ENCODE results near the gene CGRRF1. TPM values are rescaled to one million over a fixed set of nuclear protein-coding genes. Genes with fewer than 3 reads are reported as not detected.
A peak's percentile ranks its signal among the peaks of the same experiment; 100 is the strongest.

CGRRF1 gene
- total RNA-seq, 1 experiment from 2014 or later = 19.1 TPM

GRCh38 chr14:54567224-54567638 is 57.5 kb downstream of the CGRRF1 start:
- no peaks in the 10 kb centered on the region for H3K79me1 ChIP-seq (ENCODE audit: insufficient read depth, low read depth, low read length, poor library complexity, severe bottlenecking)
- H3K9ac ChIP-seq (ENCODE audit: extremely low read depth, insufficient read length, low read length) = peak overlapping the region; percentile 25
- peaks cover 2% of the 10 kb centered on the region; the same call in 1 of the 2 replicates for H3K79me2 ChIP-seq (ENCODE audit: insufficient read depth, low read length)
- H3K18ac ChIP-seq (ENCODE audit: insufficient read length, low read depth, low read length) = no peak overlapping the region
- peak overlapping the region; percentile 42; the same call in 1 of the 2 replicates for H3K14ac ChIP-seq (ENCODE audit: insufficient read depth, low read length)
- WGBS (ENCODE audit: extremely low coverage, insufficient read length, low lambda C conversion rate) = no CpG with 5 or more reads among the region's 31 CpGs
- peak overlapping the region; percentile 99 for H3K4me2 ChIP-seq (ENCODE audit: insufficient read depth, insufficient read length, low read length)
- H2BK5ac ChIP-seq (ENCODE audit: insufficient read length, low read length) = no peak overlapping the region
- H3K9me3 Mint-ChIP-seq = peaks cover 0 to 1% of the 10 kb centered on the region in 2 experiments; a peak in 2 of 5 replicates
- peak overlapping the region; percentile 82 to 96 for H3K4me3 Mint-ChIP-seq
- peak overlapping the region in 1 of 3 experiments; percentile 92; a peak in 3 of 7 replicates for H3K27ac Mint-ChIP-seq
- H2AFZ ChIP-seq (ENCODE audit: low read length) = no peak overlapping the region
- no peak overlapping the region for H3K4ac ChIP-seq (ENCODE audit: low read depth, low read length)
- peaks cover 34% of the 10 kb centered on the region for H3K27me3 Mint-ChIP-seq (ENCODE audit: low read depth)
- H2BK120ac ChIP-seq (ENCODE audit: low read depth, low read length, poor library complexity, severe bottlenecking) = no peak overlapping the region
- H4K20me1 ChIP-seq (ENCODE audit: control insufficient read depth, insufficient read depth, insufficient read length) = no peaks in the 10 kb centered on the region
- no peaks in the 10 kb centered on the region for H3K9me3 ChIP-seq (ENCODE audit: control insufficient read depth, low read depth, low read length)
- no peak overlapping the region for H3K23ac ChIP-seq (ENCODE audit: insufficient read length, low read depth, low read length)
- H2BK20ac ChIP-seq (ENCODE audit: low read depth, low read length, poor library complexity, severe bottlenecking) = no peak overlapping the region
- H3K4me1 ChIP-seq (ENCODE audit: insufficient read depth, low read length) = no peaks in the 10 kb centered on the region; the same call in 1 of the 2 replicates
- no peak overlapping the region for H2BK15ac ChIP-seq (ENCODE audit: low read depth, low read length)
- H4K5ac ChIP-seq (ENCODE audit: insufficient read length, low read depth, low read length) = no peak overlapping the region
- H4K91ac ChIP-seq (ENCODE audit: insufficient read length, low read depth, low read length) = no peak overlapping the region
- H3K27me3 ChIP-seq (ENCODE audit: insufficient read depth, low read length) = no peaks in the 10 kb centered on the region; the same call in 1 of the 2 replicates
- no peak overlapping the region for H3K27ac ChIP-seq (ENCODE audit: insufficient read length, low read depth, low read length)
- H3K23me2 ChIP-seq (ENCODE audit: insufficient read length, low read depth, low read length, poor library complexity, severe bottlenecking) = peaks cover 21% of the 10 kb centered on the region
- H4K8ac ChIP-seq (replicated peaks; ENCODE audit: insufficient read length, low read depth, low read length) = no peak overlapping the region
- H2BK12ac ChIP-seq (ENCODE audit: insufficient read length, low read depth, low read length) = no peak overlapping the region
- H3K56ac ChIP-seq (ENCODE audit: insufficient read length, low read depth, low read length) = no peak overlapping the region
- H3K4me1 Mint-ChIP-seq = peaks cover 17 to 19% of the 10 kb centered on the region in 2 experiments
- no peak overlapping the region for H2AK5ac ChIP-seq (ENCODE audit: insufficient read length, low read length)
- no peak for TF ChIP-seq CTCF (conservative IDR thresholded peaks at IDR 0.05)
- no peaks in the 10 kb centered on the region; a peak in 1 of 7 replicates for H3K36me3 Mint-ChIP-seq (ENCODE audit: insufficient read depth in 1 of 3, low read depth in 3 of 3)
- no peak overlapping the region for H3T11ph ChIP-seq (ENCODE audit: low read length)
- peak; percentile 62 for DNase-seq

Data from H9 (cell line).